ENCODE data around the gene LGR4.

DNA sequence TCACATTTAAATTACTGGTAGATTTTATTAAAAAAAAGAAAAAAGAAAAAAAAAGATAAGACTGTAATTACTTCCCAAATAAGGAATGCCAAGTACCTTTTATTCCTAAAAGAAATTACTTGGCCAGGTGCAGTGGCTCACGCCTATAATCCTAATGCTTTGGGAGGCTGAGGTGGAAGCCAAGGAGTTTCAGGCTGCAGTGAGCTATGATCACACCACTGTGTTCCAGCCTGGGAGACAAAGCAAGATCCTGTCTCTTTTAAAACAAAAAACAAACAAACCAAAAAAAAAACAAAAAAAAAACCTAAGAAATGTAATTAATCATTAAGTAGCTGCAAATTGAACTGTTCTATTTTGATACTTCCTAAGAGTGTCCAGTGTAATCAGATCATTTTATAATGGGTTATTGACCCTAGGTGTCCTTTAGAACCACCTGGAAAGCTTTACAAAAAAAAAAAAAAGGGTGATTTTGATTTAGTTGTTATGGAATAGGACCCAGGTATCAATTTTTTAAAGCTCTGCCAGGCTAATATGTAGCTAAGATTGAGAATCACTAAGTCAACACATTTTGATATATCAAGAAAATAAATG lies 23.2 kb upstream of the LGR4 start:
- no peak for TF ChIP-seq CTCF (IDR thresholded peaks at IDR 0.05)
- no peak for TF ChIP-seq POLR2A (IDR thresholded peaks at IDR 0.05)

Measured in Peyer's patch (tissue), 4 donors.